Prostate gland (tissue), 2 donors: ENCODE data around the gene PRIMA1.

Experiments
- POLR2A ChIP-seq: fragments of 450-650 bp; IDR thresholded peaks from one replicate; pipeline ENCODE4 v1.6.1; 2016; ENCODE audit warnings: antibody characterized with exemption, mild to moderate bottlenecking
- POLR2AphosphoS5 ChIP-seq: sonication (generic); formaldehyde crosslinking; IDR thresholded peaks from one replicate; pipeline ENCODE4 v1.6.1; 2017; ENCODE audit warnings: antibody characterized with exemption
- TF ChIP-seq, protein P1 (sequence below), 4 experiments: fragments of 200-600 bp in 2 of 4; fragments of 450-650 bp in 2 of 4; sonication (generic) in 2 of 4; IDR thresholded peaks; 1 replicate in 3 of 4; 2 replicates in 1 of 4; pipeline ENCODE4 v1.5.1; 2016 to 2019; ENCODE audit warnings: antibody characterized with exemption in 4 of 4, mild to moderate bottlenecking in 2 of 4, moderate library complexity in 2 of 4

DNA sequence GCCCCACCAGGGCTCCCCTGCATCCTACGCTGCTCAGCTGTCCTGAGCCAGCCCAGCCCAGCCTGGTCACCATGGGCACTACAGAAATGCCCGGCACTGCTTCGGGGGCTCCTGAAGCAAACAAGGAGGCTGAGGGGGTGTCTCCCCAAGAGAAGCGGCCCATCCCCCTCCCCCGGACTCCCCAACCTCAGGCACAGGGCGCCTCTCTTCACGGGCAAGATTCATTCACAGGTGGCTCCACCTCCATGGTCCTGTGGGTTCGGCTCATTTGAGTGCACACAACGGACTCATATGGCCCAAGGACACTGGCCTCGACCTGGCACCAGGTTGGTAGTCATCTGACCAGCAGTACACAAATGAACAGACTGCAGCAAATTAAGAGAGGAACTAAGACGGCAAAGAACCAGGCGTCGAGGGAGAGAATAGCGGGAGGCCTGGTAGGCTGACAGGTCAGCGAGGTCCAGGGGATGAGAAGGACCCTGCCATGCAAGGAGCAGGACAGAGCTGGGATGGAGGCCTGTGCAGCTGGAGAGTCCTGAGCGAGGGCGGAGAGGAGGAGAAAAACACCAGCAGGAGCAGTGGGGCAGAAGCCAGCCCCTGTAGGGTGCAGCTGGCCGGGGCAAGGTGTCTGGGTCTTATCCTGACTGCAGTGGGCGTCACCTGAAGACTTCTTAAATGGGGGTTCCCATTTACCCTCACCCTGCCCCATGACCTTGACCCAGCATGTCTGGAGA is 60.2 kb downstream of the PRIMA1 start:
- TF ChIP-seq POLR2AphosphoS5 (no peak), POLR2A (no peak)
- TF ChIP-seq, protein P1, sequence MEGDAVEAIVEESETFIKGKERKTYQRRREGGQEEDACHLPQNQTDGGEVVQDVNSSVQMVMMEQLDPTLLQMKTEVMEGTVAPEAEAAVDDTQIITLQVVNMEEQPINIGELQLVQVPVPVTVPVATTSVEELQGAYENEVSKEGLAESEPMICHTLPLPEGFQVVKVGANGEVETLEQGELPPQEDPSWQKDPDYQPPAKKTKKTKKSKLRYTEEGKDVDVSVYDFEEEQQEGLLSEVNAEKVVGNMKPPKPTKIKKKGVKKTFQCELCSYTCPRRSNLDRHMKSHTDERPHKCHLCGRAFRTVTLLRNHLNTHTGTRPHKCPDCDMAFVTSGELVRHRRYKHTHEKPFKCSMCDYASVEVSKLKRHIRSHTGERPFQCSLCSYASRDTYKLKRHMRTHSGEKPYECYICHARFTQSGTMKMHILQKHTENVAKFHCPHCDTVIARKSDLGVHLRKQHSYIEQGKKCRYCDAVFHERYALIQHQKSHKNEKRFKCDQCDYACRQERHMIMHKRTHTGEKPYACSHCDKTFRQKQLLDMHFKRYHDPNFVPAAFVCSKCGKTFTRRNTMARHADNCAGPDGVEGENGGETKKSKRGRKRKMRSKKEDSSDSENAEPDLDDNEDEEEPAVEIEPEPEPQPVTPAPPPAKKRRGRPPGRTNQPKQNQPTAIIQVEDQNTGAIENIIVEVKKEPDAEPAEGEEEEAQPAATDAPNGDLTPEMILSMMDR (IDR thresholded peaks at IDR 0.05): no peak
